ENCODE measurements around the gene NSD2. TPM values are rescaled to one million over a fixed set of nuclear protein-coding genes. Genes with fewer than 3 reads are reported as not detected.
A peak's percentile ranks its signal among the peaks of the same experiment; 100 is the strongest.

NSD2 gene
- total and polyA plus RNA-seq, 4 donors: 59.0 to 102 (median 84.1) TPM

DNA sequence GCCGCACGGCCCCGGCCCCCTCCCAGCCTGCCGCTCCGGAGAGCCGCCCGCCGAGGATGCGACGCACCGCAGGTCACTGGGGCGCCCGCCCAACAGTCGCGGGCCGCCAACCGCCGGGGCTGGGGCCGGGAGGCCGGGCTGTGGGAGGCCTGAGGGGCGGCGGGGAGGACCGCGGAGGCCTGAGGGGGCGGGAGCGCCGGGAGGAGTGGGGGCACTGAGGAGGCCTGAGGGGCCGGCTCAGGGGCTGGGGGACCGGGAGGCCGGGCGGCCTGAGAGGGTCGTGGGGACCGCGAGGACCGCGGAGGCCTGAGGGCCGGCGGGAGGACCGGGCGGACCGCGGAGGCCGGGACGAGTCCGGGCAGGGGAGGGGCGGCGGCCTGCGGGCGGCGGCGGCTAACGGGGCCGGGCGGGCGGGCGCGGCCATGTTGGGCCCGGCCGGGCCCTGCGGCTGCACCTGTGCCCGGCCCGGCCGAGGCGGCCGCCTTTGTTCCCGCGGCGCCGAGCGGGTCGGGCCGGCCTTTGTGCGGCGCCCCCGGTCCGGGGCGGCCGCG, 353 bp downstream of the NSD2 start:
- 0% methylated on average over 79 of the region's 79 CpGs for WGBS (ENCODE audit: insufficient coverage)
- no peak for DNase-seq (ENCODE audit: low read depth in 4 of 6, low spot score in 6 of 6)
- peaks cover 14% of the 10 kb centered on the region for H3K4me1 ChIP-seq (ENCODE audit: control insufficient read depth, insufficient read depth, low read length)
- H3K4me3 ChIP-seq (ENCODE audit: low read depth, low read length): peak overlapping the region; percentile 46
- H3K27ac ChIP-seq (ENCODE audit: low read depth, low read length): peak overlapping the region; percentile 47
- no peaks in the 10 kb centered on the region for H3K9me3 ChIP-seq (ENCODE audit: control insufficient read depth, insufficient read depth, low read length)
- H3K27me3 ChIP-seq (ENCODE audit: control insufficient read depth, insufficient read depth, low read length): no peaks in the 10 kb centered on the region
- no peaks in the 10 kb centered on the region for H3K36me3 ChIP-seq (ENCODE audit: control insufficient read depth, insufficient read depth, low read length)

DNA sequence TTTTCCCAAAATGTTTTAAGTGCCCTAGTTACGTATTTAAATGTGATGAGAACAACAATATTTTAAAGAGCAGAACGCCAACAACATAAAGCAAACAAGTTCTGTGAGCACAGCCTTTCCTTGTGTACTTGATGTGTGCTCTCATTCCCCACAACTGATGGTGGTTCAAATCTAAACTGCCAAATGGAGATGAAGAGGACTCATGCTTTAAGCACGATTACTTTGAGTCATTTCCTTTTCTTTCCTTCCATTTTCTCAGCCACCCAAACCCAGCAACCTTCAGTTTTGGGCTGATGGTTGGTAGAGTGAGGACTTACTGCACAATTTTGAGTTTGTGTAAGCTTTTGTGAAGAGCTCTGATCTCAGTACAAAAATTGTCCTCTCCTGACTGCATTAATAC, 1.7 kb downstream of the NSD2 start:
- no peaks in the 10 kb centered on the region for H3K27me3 ChIP-seq (ENCODE audit: control insufficient read depth, insufficient read depth, low read length)
- H3K4me1 ChIP-seq (ENCODE audit: control insufficient read depth, insufficient read depth, low read length): peaks cover 14% of the 10 kb centered on the region
- no peaks in the 10 kb centered on the region for H3K9me3 ChIP-seq (ENCODE audit: control insufficient read depth, insufficient read depth, low read length)
- peak overlapping the region; percentile 46 for H3K4me3 ChIP-seq (ENCODE audit: low read depth, low read length)
- no peak for DNase-seq (ENCODE audit: low read depth in 4 of 6, low spot score in 6 of 6)
- WGBS (ENCODE audit: insufficient coverage): no CpG with 5 or more reads among the region's 3 CpGs
- peak overlapping the region; percentile 45 for H3K27ac ChIP-seq (ENCODE audit: low read depth, low read length)
- H3K36me3 ChIP-seq (ENCODE audit: control insufficient read depth, insufficient read depth, low read length): no peaks in the 10 kb centered on the region

- no peak for DNase-seq (ENCODE audit: low read depth in 4 of 6, low spot score in 6 of 6)
- Histone ChIP-seq H3K36me3 (ENCODE audit: control insufficient read depth, insufficient read depth, low read length) (no peaks in the 10 kb centered on the region), H3K4me1 (ENCODE audit: control insufficient read depth, insufficient read depth, low read length) (peaks cover 14% of the 10 kb centered on the region), H3K4me3 (ENCODE audit: low read depth, low read length) (peak overlapping the region; percentile 9), H3K9me3 (ENCODE audit: control insufficient read depth, insufficient read depth, low read length) (no peaks in the 10 kb centered on the region), H3K27me3 (ENCODE audit: control insufficient read depth, insufficient read depth, low read length) (no peaks in the 10 kb centered on the region), H3K27ac (ENCODE audit: low read depth, low read length) (no peak overlapping the region)
- 86% methylated on average over 1 of the region's 4 CpGs for WGBS (ENCODE audit: insufficient coverage)
These were observed 2.1 kb downstream of the NSD2 start for GRCh38 chr4:1873291-1873690.

DNA sequence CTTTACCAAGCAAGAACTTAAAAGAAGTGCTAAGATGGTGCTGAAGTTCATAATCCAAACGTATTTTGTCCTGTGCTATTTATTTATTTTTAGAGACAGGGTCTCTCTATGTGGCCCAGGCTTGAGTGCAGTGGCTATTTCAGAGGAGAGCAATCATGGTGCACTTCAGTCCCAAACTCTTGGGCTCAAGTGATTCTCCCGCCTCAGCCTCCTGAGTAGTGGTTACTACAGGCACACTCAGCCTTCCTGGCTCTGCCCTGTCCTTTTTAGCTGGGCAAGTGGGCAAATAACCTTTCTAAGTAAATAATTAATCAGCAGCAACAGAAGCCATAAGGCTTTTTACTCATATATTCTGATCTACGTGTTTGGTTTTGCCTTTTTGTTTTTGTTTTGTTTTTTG, 2.6 kb downstream of the NSD2 start:
- H3K4me3 ChIP-seq (ENCODE audit: low read depth, low read length): no peak overlapping the region
- no peak for DNase-seq (ENCODE audit: low read depth in 4 of 6, low spot score in 6 of 6)
- no peaks in the 10 kb centered on the region for H3K27me3 ChIP-seq (ENCODE audit: control insufficient read depth, insufficient read depth, low read length)
- no peaks in the 10 kb centered on the region for H3K36me3 ChIP-seq (ENCODE audit: control insufficient read depth, insufficient read depth, low read length)
- H3K27ac ChIP-seq (ENCODE audit: low read depth, low read length): no peak overlapping the region
- H3K4me1 ChIP-seq (ENCODE audit: control insufficient read depth, insufficient read depth, low read length): peaks cover 14% of the 10 kb centered on the region
- H3K9me3 ChIP-seq (ENCODE audit: control insufficient read depth, insufficient read depth, low read length): no peaks in the 10 kb centered on the region
- WGBS (ENCODE audit: insufficient coverage): 80% methylated on average over 1 of the region's 3 CpGs

DNA sequence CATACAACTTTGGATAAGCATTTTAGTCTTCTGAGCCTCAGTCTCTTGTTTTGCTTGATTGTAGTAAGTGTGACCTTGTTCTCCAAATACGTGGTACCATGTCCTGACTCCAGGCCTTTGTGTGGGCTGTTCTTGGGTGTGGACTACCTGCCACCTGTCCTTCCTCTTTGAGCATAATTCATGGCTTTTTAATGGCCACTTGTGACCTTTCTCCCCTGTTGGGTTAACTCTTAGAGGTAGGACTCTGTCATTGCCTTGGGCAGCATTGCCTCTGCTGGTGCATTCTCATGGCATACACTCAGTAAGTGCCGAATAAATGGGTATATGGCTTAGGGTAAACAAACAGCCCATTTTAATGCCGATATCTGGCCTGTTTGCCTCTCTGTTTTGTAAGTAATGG, 3.0 kb downstream of the NSD2 start:
- H3K9me3 ChIP-seq (ENCODE audit: control insufficient read depth, insufficient read depth, low read length): no peaks in the 10 kb centered on the region
- 94% methylated on average over 2 of the region's 3 CpGs for WGBS (ENCODE audit: insufficient coverage)

DNA sequence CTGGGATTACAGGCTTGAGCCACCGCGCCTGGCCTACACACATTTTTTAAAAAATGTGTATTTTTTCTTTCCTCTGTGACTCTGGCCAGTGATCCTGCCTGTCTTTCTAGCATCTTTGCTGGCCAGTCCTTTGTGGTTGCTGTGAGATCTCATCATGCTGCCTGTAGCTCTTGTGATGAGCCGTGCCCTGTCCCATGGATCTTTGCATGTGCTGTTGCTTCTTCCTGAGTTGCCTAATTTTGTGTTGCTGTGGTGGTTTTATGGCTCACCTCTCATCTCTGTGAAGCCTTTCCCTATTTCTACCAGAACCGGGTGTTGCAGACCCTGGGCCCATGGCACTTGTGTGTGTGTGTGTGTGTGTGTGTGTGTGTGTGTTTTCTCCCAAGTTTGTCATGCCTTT, 8.3 kb downstream of the NSD2 start:
- Histone ChIP-seq H3K4me3 (ENCODE audit: low read depth, low read length) (no peak overlapping the region), H3K9me3 (ENCODE audit: control insufficient read depth, insufficient read depth, low read length) (no peaks in the 10 kb centered on the region), H3K36me3 (ENCODE audit: control insufficient read depth, insufficient read depth, low read length) (no peaks in the 10 kb centered on the region), H3K4me1 (ENCODE audit: control insufficient read depth, insufficient read depth, low read length) (no peaks in the 10 kb centered on the region), H3K27me3 (ENCODE audit: control insufficient read depth, insufficient read depth, low read length) (no peaks in the 10 kb centered on the region), H3K27ac (ENCODE audit: low read depth, low read length) (no peak overlapping the region)
- no peak for DNase-seq (ENCODE audit: low read depth in 4 of 6, low spot score in 6 of 6)
- WGBS (ENCODE audit: insufficient coverage): no CpG with 5 or more reads among the region's 4 CpGs

More for the DNA sequence above, 3.0 kb downstream of the NSD2 start:
- Histone ChIP-seq H3K4me3 (ENCODE audit: low read depth, low read length) (no peak overlapping the region), H3K27ac (ENCODE audit: low read depth, low read length) (no peak overlapping the region), H3K27me3 (ENCODE audit: control insufficient read depth, insufficient read depth, low read length) (no peaks in the 10 kb centered on the region), H3K36me3 (ENCODE audit: control insufficient read depth, insufficient read depth, low read length) (no peaks in the 10 kb centered on the region), H3K4me1 (ENCODE audit: control insufficient read depth, insufficient read depth, low read length) (peaks cover 14% of the 10 kb centered on the region)
- no peak for DNase-seq (ENCODE audit: low read depth in 4 of 6, low spot score in 6 of 6)

- no peak overlapping the region for H3K4me3 ChIP-seq (ENCODE audit: low read depth, low read length)
- no peaks in the 10 kb centered on the region for H3K36me3 ChIP-seq (ENCODE audit: control insufficient read depth, insufficient read depth, low read length)
- no peak overlapping the region for H3K27ac ChIP-seq (ENCODE audit: low read depth, low read length)
- DNase-seq (ENCODE audit: low read depth in 4 of 6, low spot score in 6 of 6): no peak
- H3K4me1 ChIP-seq (ENCODE audit: control insufficient read depth, insufficient read depth, low read length): no peaks in the 10 kb centered on the region
- no peaks in the 10 kb centered on the region for H3K27me3 ChIP-seq (ENCODE audit: control insufficient read depth, insufficient read depth, low read length)
- WGBS (ENCODE audit: insufficient coverage): no CpG with 5 or more reads among the region's 1 CpG
- no peaks in the 10 kb centered on the region for H3K9me3 ChIP-seq (ENCODE audit: control insufficient read depth, insufficient read depth, low read length)
These were observed 9.1 kb downstream of the NSD2 start for GRCh38 chr4:1880332-1880731.

- WGBS (ENCODE audit: insufficient coverage): 93% methylated on average over 1 of the region's 1 CpG
- no peaks in the 10 kb centered on the region for H3K9me3 ChIP-seq (ENCODE audit: control insufficient read depth, insufficient read depth, low read length)
- H3K36me3 ChIP-seq (ENCODE audit: control insufficient read depth, insufficient read depth, low read length): no peaks in the 10 kb centered on the region
- no peak overlapping the region for H3K27ac ChIP-seq (ENCODE audit: low read depth, low read length)
- H3K4me3 ChIP-seq (ENCODE audit: low read depth, low read length): no peak overlapping the region
- no peaks in the 10 kb centered on the region for H3K4me1 ChIP-seq (ENCODE audit: control insufficient read depth, insufficient read depth, low read length)
- no peaks in the 10 kb centered on the region for H3K27me3 ChIP-seq (ENCODE audit: control insufficient read depth, insufficient read depth, low read length)
- DNase-seq (ENCODE audit: low read depth in 4 of 6, low spot score in 6 of 6): no peak
These were observed 11.7 kb downstream of the NSD2 start for GRCh38 chr4:1882850-1883271.

DNA sequence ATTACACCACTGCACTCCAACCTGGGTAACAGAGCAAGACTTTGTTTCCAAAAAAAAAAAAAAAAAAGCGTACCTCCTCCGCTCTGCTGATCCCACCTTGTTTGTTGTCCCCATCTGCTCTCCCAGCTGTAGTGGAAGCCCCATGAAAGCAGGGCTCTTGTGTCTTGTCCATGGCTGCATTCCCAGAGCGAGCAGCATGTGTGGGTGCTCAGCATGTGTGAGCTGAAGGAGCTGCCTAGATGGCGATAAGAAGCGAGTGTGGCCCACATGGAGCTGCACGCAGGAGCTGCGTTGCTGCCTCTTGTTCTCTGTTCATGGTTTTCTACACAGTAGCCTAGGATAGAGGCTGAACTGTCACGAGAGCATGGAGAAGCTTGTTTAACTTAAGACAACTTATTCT, 12.4 kb downstream of the NSD2 start:
- H3K4me1 ChIP-seq (ENCODE audit: control insufficient read depth, insufficient read depth, low read length): no peaks in the 10 kb centered on the region
- no peaks in the 10 kb centered on the region for H3K36me3 ChIP-seq (ENCODE audit: control insufficient read depth, insufficient read depth, low read length)
- WGBS (ENCODE audit: insufficient coverage): 100% methylated on average over 2 of the region's 8 CpGs
- no peaks in the 10 kb centered on the region for H3K27me3 ChIP-seq (ENCODE audit: control insufficient read depth, insufficient read depth, low read length)
- H3K9me3 ChIP-seq (ENCODE audit: control insufficient read depth, insufficient read depth, low read length): no peaks in the 10 kb centered on the region
- H3K4me3 ChIP-seq (ENCODE audit: low read depth, low read length): no peak overlapping the region
- no peak for DNase-seq (ENCODE audit: low read depth in 4 of 6, low spot score in 6 of 6)
- no peak overlapping the region for H3K27ac ChIP-seq (ENCODE audit: low read depth, low read length)

DNA sequence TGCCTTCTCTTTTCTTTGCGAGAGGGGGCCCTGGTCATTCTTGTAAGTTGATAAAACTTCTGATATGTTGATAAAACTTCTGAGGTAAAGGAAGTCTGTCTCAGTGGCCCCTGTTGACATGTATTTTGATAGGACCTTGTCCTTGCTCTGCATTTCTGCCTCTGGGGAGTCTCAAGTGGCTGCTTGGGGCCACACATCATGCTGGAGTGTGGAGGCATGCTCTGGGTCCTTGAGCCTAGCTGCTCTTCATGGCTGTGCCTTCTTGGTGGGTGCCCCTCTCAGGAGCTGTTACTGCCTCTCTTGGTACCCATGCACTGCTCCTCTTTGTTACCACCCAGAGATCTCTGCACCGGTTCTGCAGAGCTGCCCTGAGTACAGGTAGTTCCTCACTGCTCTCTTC, 14.2 kb downstream of the NSD2 start:
- Histone ChIP-seq H3K4me1 (ENCODE audit: control insufficient read depth, insufficient read depth, low read length) (no peaks in the 10 kb centered on the region), H3K27me3 (ENCODE audit: control insufficient read depth, insufficient read depth, low read length) (no peaks in the 10 kb centered on the region), H3K9me3 (ENCODE audit: control insufficient read depth, insufficient read depth, low read length) (no peaks in the 10 kb centered on the region), H3K4me3 (ENCODE audit: low read depth, low read length) (no peak overlapping the region), H3K36me3 (ENCODE audit: control insufficient read depth, insufficient read depth, low read length) (peaks cover 3% of the 10 kb centered on the region), H3K27ac (ENCODE audit: low read depth, low read length) (no peak overlapping the region)
- WGBS (ENCODE audit: insufficient coverage): no CpG with 5 or more reads among the region's 2 CpGs
- no peak for DNase-seq (ENCODE audit: low read depth in 4 of 6, low spot score in 6 of 6)
